ENCODE data around the gene SNX32. TPM values are rescaled to one million over a fixed set of nuclear protein-coding genes. Genes with fewer than 3 reads are reported as not detected.
"Not testable (repeated sequence)": the region's sequence is repeated elsewhere in the genome, so short reads cannot be mapped to it uniquely, and the experiment has no call there.

Gene SNX32
- polyA plus RNA-seq, 1 donor (not counting 4 experiments of a cell fraction or from before 2014, with no cell fraction given): 0.12 TPM

- peaks cover 5% of the 10 kb centered on the region for H4K20me1 ChIP-seq (ENCODE audit: control insufficient read depth, extremely low read depth, insufficient read depth, low read length)
Observed at GRCh38 chr11:65847746-65848145, 14.0 kb downstream of the SNX32 start.

GRCh38 chr11:65848693-65849092 is 14.9 kb downstream of the SNX32 start:
- DNase-seq (ENCODE audit: low read depth, low spot score); dilution Hi-C loops (cut with MboI; ENCODE audit: extremely low pct_ligation_motif_present, low sequenced_read_pairs); H3K79me2 ChIP-seq (ENCODE audit: control insufficient read depth, insufficient read depth, low read length): not testable (repeated sequence)

More at GRCh38 chr11:65847746-65848145, 14.0 kb downstream of the SNX32 start:
- H3K27ac ChIP-seq (ENCODE audit: control insufficient read depth, insufficient read depth, low read length): no peak overlapping the region
- no peak overlapping the region for H3K4me3 ChIP-seq (ENCODE audit: control insufficient read depth in 2 of 3, extremely low read depth in 1 of 3, insufficient read depth in 2 of 3, low read depth in 1 of 3, low read length in 3 of 3)
- no peak overlapping the region for H2AFZ ChIP-seq (ENCODE audit: control insufficient read depth, low read length)
- DNase-seq (ENCODE audit: low read depth, low spot score) (no peak), FAIRE-seq (no peak)
- no peak for TF ChIP-seq EZH2 (IDR thresholded peaks at IDR 0.05; ENCODE audit: low read length)
- TF ChIP-seq, protein P1, sequence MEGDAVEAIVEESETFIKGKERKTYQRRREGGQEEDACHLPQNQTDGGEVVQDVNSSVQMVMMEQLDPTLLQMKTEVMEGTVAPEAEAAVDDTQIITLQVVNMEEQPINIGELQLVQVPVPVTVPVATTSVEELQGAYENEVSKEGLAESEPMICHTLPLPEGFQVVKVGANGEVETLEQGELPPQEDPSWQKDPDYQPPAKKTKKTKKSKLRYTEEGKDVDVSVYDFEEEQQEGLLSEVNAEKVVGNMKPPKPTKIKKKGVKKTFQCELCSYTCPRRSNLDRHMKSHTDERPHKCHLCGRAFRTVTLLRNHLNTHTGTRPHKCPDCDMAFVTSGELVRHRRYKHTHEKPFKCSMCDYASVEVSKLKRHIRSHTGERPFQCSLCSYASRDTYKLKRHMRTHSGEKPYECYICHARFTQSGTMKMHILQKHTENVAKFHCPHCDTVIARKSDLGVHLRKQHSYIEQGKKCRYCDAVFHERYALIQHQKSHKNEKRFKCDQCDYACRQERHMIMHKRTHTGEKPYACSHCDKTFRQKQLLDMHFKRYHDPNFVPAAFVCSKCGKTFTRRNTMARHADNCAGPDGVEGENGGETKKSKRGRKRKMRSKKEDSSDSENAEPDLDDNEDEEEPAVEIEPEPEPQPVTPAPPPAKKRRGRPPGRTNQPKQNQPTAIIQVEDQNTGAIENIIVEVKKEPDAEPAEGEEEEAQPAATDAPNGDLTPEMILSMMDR (optimal IDR thresholded peaks at IDR 0.05 in 1 of 3, IDR thresholded peaks at IDR 0.05 in 1 of 3, conservative IDR thresholded peaks at IDR 0.05 in 1 of 3; ENCODE audit: extremely low read depth in 1 of 3, insufficient read depth in 2 of 3, low read length in 3 of 3): no peak
- H3K27me3 ChIP-seq (ENCODE audit: control insufficient read depth, extremely low read depth, insufficient read depth, low read length): no peaks in the 10 kb centered on the region
- H3K79me2 ChIP-seq (ENCODE audit: control insufficient read depth, insufficient read depth, low read length): no peaks in the 10 kb centered on the region
- dilution Hi-C loops (cut with MboI; ENCODE audit: extremely low pct_ligation_motif_present, low sequenced_read_pairs): no loop called here
- H3K9me1 ChIP-seq (ENCODE audit: control insufficient read depth, extremely low read depth, insufficient read depth, low read length): no peaks in the 10 kb centered on the region
- H3K4me2 ChIP-seq (ENCODE audit: control insufficient read depth, extremely low read depth, insufficient read depth, low read depth, low read length): no peak overlapping the region
- peaks cover 2 to 7% of the 10 kb centered on the region in 2 experiments for H3K36me3 ChIP-seq (ENCODE audit: control insufficient read depth in 2 of 2, extremely low read depth in 1 of 2, insufficient read depth in 2 of 2, low read length in 2 of 2)
- no peaks in the 10 kb centered on the region for H3K4me1 ChIP-seq (ENCODE audit: control insufficient read depth, extremely low read depth, insufficient read depth, low read length)
- no peak overlapping the region for H3K9ac ChIP-seq (ENCODE audit: control insufficient read depth, extremely low read depth, insufficient read depth, low read length)
- no peaks in the 10 kb centered on the region for H3K9me3 ChIP-seq (ENCODE audit: control insufficient read depth, low read depth, low read length)

GRCh38 chr11:65849366-65849765 is 15.6 kb downstream of the SNX32 start:
- no peak for TF ChIP-seq EZH2 (IDR thresholded peaks at IDR 0.05; ENCODE audit: low read length)
- TF ChIP-seq, protein P1 (optimal IDR thresholded peaks at IDR 0.05 in 1 of 3, IDR thresholded peaks at IDR 0.05 in 1 of 3, conservative IDR thresholded peaks at IDR 0.05 in 1 of 3; ENCODE audit: extremely low read depth in 1 of 3, insufficient read depth in 2 of 3, low read length in 3 of 3): no peak
- Histone ChIP-seq H3K27me3 (ENCODE audit: control insufficient read depth, extremely low read depth, insufficient read depth, low read length) (no peaks in the 10 kb centered on the region), H3K79me2 (ENCODE audit: control insufficient read depth, insufficient read depth, low read length) (peaks cover 8% of the 10 kb centered on the region), H3K36me3 (ENCODE audit: control insufficient read depth in 2 of 2, extremely low read depth in 1 of 2, insufficient read depth in 2 of 2, low read length in 2 of 2) (peaks cover 16 to 22% of the 10 kb centered on the region in 2 experiments), H3K9ac (ENCODE audit: control insufficient read depth, extremely low read depth, insufficient read depth, low read length) (no peak overlapping the region), H3K9me1 (ENCODE audit: control insufficient read depth, extremely low read depth, insufficient read depth, low read length) (no peaks in the 10 kb centered on the region), H3K9me3 (ENCODE audit: control insufficient read depth, low read depth, low read length) (no peaks in the 10 kb centered on the region), H3K4me2 (ENCODE audit: control insufficient read depth, extremely low read depth, insufficient read depth, low read depth, low read length) (no peak overlapping the region), H4K20me1 (ENCODE audit: control insufficient read depth, extremely low read depth, insufficient read depth, low read length) (peaks cover 20% of the 10 kb centered on the region), H3K27ac (ENCODE audit: control insufficient read depth, insufficient read depth, low read length) (no peak overlapping the region), H3K4me3 (ENCODE audit: control insufficient read depth in 2 of 3, extremely low read depth in 1 of 3, insufficient read depth in 2 of 3, low read depth in 1 of 3, low read length in 3 of 3) (no peak overlapping the region), H2AFZ (ENCODE audit: control insufficient read depth, low read length) (no peak overlapping the region), H3K4me1 (ENCODE audit: control insufficient read depth, extremely low read depth, insufficient read depth, low read length) (no peaks in the 10 kb centered on the region)
- DNase-seq (ENCODE audit: low read depth, low spot score): no peak
- dilution Hi-C loops (cut with MboI; ENCODE audit: extremely low pct_ligation_motif_present, low sequenced_read_pairs): no loop called here
- no peak for FAIRE-seq

More at GRCh38 chr11:65848693-65849092, 14.9 kb downstream of the SNX32 start:
- not testable (repeated sequence) for H3K9ac ChIP-seq (ENCODE audit: control insufficient read depth, extremely low read depth, insufficient read depth, low read length); H3K4me3 ChIP-seq (ENCODE audit: control insufficient read depth in 2 of 3, extremely low read depth in 1 of 3, insufficient read depth in 2 of 3, low read depth in 1 of 3, low read length in 3 of 3); H3K9me3 ChIP-seq (ENCODE audit: control insufficient read depth, low read depth, low read length); H3K27ac ChIP-seq (ENCODE audit: control insufficient read depth, insufficient read depth, low read length); FAIRE-seq; H3K9me1 ChIP-seq (ENCODE audit: control insufficient read depth, extremely low read depth, insufficient read depth, low read length); H3K4me2 ChIP-seq (ENCODE audit: control insufficient read depth, extremely low read depth, insufficient read depth, low read depth, low read length); H3K4me1 ChIP-seq (ENCODE audit: control insufficient read depth, extremely low read depth, insufficient read depth, low read length); H3K27me3 ChIP-seq (ENCODE audit: control insufficient read depth, extremely low read depth, insufficient read depth, low read length); H2AFZ ChIP-seq (ENCODE audit: control insufficient read depth, low read length)
- peaks cover 9 to 15% of the 10 kb centered on the region in 2 experiments for H3K36me3 ChIP-seq (ENCODE audit: control insufficient read depth in 2 of 2, extremely low read depth in 1 of 2, insufficient read depth in 2 of 2, low read length in 2 of 2)
- peaks cover 13% of the 10 kb centered on the region for H4K20me1 ChIP-seq (ENCODE audit: control insufficient read depth, extremely low read depth, insufficient read depth, low read length)

Measured in keratinocyte (primary cell).